A549 (cell line): ENCODE results near the gene SPINDOC.

Source experiments
- BHLHE40 ChIP-seq: IDR thresholded peaks from 2 replicates; pipeline ENCODE4 v1.6.1; 2012; ENCODE audit warnings: low read depth, low read length, inconsistent platforms
- CBX2 ChIP-seq: fragments of 200-600 bp; sonication (generic); IDR thresholded peaks from 2 replicates; pipeline ENCODE4 v1.6.1; 2016; ENCODE audit warnings: low read depth, mild to moderate bottlenecking, borderline replicate concordance
- CBX8 ChIP-seq: fragments of 200-600 bp; sonication (generic); IDR thresholded peaks from 2 replicates; pipeline ENCODE4 v1.6.1; 2016
- CTCF ChIP-seq: fragments of >200 bp; sonication (Bioruptor Twin); formaldehyde crosslinking; IDR thresholded peaks from 3 replicates; pipeline ENCODE4 v1.5.1; 2016
- EHMT2 ChIP-seq: fragments of 200-600 bp; sonication (generic); IDR thresholded peaks from 2 replicates; pipeline ENCODE4 v1.6.1; 2016; ENCODE audit warnings: antibody characterized with exemption, low read depth, mild to moderate bottlenecking, moderate library complexity
- ELK1 ChIP-seq: fragments of 150-350 bp; IDR thresholded peaks from 2 replicates; pipeline ENCODE4 v1.6.1; 2014; ENCODE audit warnings: low read depth, mild to moderate bottlenecking, low read length
- EP300 ChIP-seq, 2 experiments: fragments of >200 bp; sonication (Bioruptor Twin); formaldehyde crosslinking; IDR thresholded peaks; 2 replicates in 1 of 2; 3 replicates in 1 of 2; pipeline ENCODE4 v1.6.1; 2016 to 2017
- JUN ChIP-seq, 2 experiments: fragments of >200 bp; sonication (Bioruptor Twin); formaldehyde crosslinking; IDR thresholded peaks; 2 replicates in 1 of 2; 3 replicates in 1 of 2; pipeline ENCODE4 v1.6.1; 2016 to 2017
- PHF8 ChIP-seq: fragments of 200-600 bp; sonication (generic); IDR thresholded peaks from 2 replicates; pipeline ENCODE4 v1.6.1; 2016; ENCODE audit warnings: low read depth, mild to moderate bottlenecking, antibody characterized with exemption, moderate library complexity, borderline replicate concordance
- POLR2A ChIP-seq: IDR thresholded peaks from 2 replicates; pipeline ENCODE4 v1.6.1; 2012; ENCODE audit warnings: mild to moderate bottlenecking, low read length
- RARB ChIP-seq: fragments of 250-450 bp; sonication (Bioruptor Pico); IDR thresholded peaks from 2 replicates; pipeline ENCODE4 v1.8.0; 2021; ENCODE audit warnings: mild to moderate bottlenecking, moderate library complexity
- RCOR1 ChIP-seq: fragments of 150-350 bp; IDR thresholded peaks from 2 replicates; pipeline ENCODE4 v1.6.1; 2014; ENCODE audit warnings: antibody characterized with exemption, low read length, low read depth
- SREBF2 ChIP-seq: fragments of 450-650 bp; IDR thresholded peaks from 2 replicates; pipeline ENCODE4 v1.6.1; 2014; ENCODE audit warnings: mild to moderate bottlenecking, moderate library complexity
- USF2 ChIP-seq: fragments of 450-650 bp; IDR thresholded peaks from 2 replicates; pipeline ENCODE4 v1.6.1; 2014; ENCODE audit warnings: antibody characterized with exemption

- TF ChIP-seq EHMT2 = no peak
- no peak for TF ChIP-seq RARB (CRISPR knock-in tag)
- no peak for TF ChIP-seq RCOR1
- no peak for TF ChIP-seq EP300 (IDR thresholded peaks at IDR 0.05)
- peak; percentile 93 for TF ChIP-seq CTCF
- TF ChIP-seq POLR2A = no peak
- TF ChIP-seq CBX2 = no peak
- TF ChIP-seq BHLHE40 = no peak
- TF ChIP-seq SREBF2 = no peak
- TF ChIP-seq PHF8 = no peak
- TF ChIP-seq CBX8 = no peak
- no peak for TF ChIP-seq USF2
- no peak for TF ChIP-seq JUN (IDR thresholded peaks at IDR 0.05)
- TF ChIP-seq ELK1 = no peak
Measured at GRCh38 chr11:63837027-63837688, 23.9 kb downstream of the SPINDOC start.
